Vagina (tissue), 2 donors: Measurements from ENCODE around the gene CGGBP1. TPM values are rescaled to one million over a fixed set of nuclear protein-coding genes. Genes with fewer than 3 reads are reported as not detected.
A peak's percentile ranks its signal among the peaks of the same experiment; 100 is the strongest.

Source experiments
- DNase-seq, 2 donors: peaks; one replicate each; pipeline ENCODE4 v3.0.0-alpha.2; 2017; ENCODE audit errors: extremely low spot score in 2 of 2
- H3K27ac ChIP-seq: fragments of 200-600 bp; sonication (generic); one replicate; pipeline ENCODE4 v1.5.1; 2019
- H3K27me3 ChIP-seq: fragments of 200-600 bp; sonication (generic); one replicate; pipeline ENCODE4 v1.5.1; 2019
- H3K36me3 ChIP-seq, 2 donors: fragments of 200-600 bp; sonication (generic); one replicate each; pipeline ENCODE4 v1.5.1; 2017 to 2019
- H3K4me1 ChIP-seq: fragments of 200-600 bp; sonication (generic); one replicate; pipeline ENCODE4 v1.5.1; 2019
- H3K4me3 ChIP-seq, 2 donors: fragments of 200-600 bp; sonication (generic); 1 replicate in 1 of 2; 2 replicates in 1 of 2; pipeline ENCODE4 v1.5.1; 2016 to 2019
- H3K9me3 ChIP-seq: fragments of 200-600 bp; sonication (generic); one replicate; pipeline ENCODE4 v1.5.1; 2019
- CTCF ChIP-seq, 3 experiments: fragments of 450-650 bp in 2 of 3; fragments of 200-600 bp in 1 of 3; sonication (generic) in 1 of 3; IDR thresholded peaks; one replicate each; pipeline ENCODE4 v1.5.1; 2017 to 2019; ENCODE audit warnings: antibody characterized with exemption in 3 of 3, mild to moderate bottlenecking in 2 of 3, moderate library complexity in 2 of 3
- POLR2A ChIP-seq, 2 donors: fragments of 450-650 bp; IDR thresholded peaks; one replicate each; pipeline ENCODE4 v1.6.1; 2017; ENCODE audit warnings: antibody characterized with exemption in 2 of 2, mild to moderate bottlenecking in 2 of 2, moderate library complexity in 2 of 2
- POLR2AphosphoS5 ChIP-seq, 2 donors: sonication (generic); formaldehyde crosslinking; IDR thresholded peaks; one replicate each; pipeline ENCODE4 v1.9.0; 2017; ENCODE audit warnings: antibody characterized with exemption in 2 of 2, mild to moderate bottlenecking in 2 of 2, low read depth in 1 of 2; ENCODE audit not compliant: insufficient read depth in 1 of 2
- intact Hi-C: fragments of 100-400 bp; cut with DNase I; formaldehyde crosslinking; loops from one replicate; pipeline ENCODE4 v1.15.1; 2023
- total RNA-seq: library from RNA; depleted of rRNA; stranded (reverse); fragments of >200 nt; gene quantifications from one replicate; pipeline ENCODE4 v1.2.3, GENCODE V29; 2016

Gene CGGBP1
- total RNA-seq, 1 donor from 2014 or later: 53.3 TPM

GRCh38 chr3:88076712-88077111, 17.9 kb upstream of the CGGBP1 start:
- H3K4me1 ChIP-seq: peaks cover 25% of the 10 kb centered on the region
- TF ChIP-seq POLR2AphosphoS5 (IDR thresholded peaks at IDR 0.05; ENCODE audit: insufficient read depth in 1 of 2, low read depth in 1 of 2) (no peak), CTCF (IDR thresholded peaks at IDR 0.05) (no peak), POLR2A (IDR thresholded peaks at IDR 0.05) (no peak)
- no peak overlapping the region for H3K27ac ChIP-seq
- no peaks in the 10 kb centered on the region for H3K36me3 ChIP-seq
- H3K27me3 ChIP-seq: no peaks in the 10 kb centered on the region
- DNase-seq: no peak
- H3K9me3 ChIP-seq: no peaks in the 10 kb centered on the region
- no peak overlapping the region for H3K4me3 ChIP-seq
- intact Hi-C loops: no loop called here

- no peaks in the 10 kb centered on the region for H3K36me3 ChIP-seq
- peaks cover 25% of the 10 kb centered on the region for H3K4me1 ChIP-seq
- H3K27me3 ChIP-seq: no peaks in the 10 kb centered on the region
- no peak overlapping the region for H3K4me3 ChIP-seq
- H3K27ac ChIP-seq: no peak overlapping the region
- TF ChIP-seq CTCF (IDR thresholded peaks at IDR 0.05): no peak
- no peak for TF ChIP-seq POLR2A (IDR thresholded peaks at IDR 0.05)
- no peak for TF ChIP-seq POLR2AphosphoS5 (IDR thresholded peaks at IDR 0.05; ENCODE audit: insufficient read depth in 1 of 2, low read depth in 1 of 2)
- H3K9me3 ChIP-seq: no peaks in the 10 kb centered on the region
- intact Hi-C loops: no loop called here
- DNase-seq: no peak
Measured at GRCh38 chr3:88075497-88075896, 16.7 kb upstream of the CGGBP1 start.

GRCh38 chr3:88075072-88075471, 16.3 kb upstream of the CGGBP1 start:
- intact Hi-C loops: no loop called here
- H3K4me3 ChIP-seq: no peak overlapping the region

DNA sequence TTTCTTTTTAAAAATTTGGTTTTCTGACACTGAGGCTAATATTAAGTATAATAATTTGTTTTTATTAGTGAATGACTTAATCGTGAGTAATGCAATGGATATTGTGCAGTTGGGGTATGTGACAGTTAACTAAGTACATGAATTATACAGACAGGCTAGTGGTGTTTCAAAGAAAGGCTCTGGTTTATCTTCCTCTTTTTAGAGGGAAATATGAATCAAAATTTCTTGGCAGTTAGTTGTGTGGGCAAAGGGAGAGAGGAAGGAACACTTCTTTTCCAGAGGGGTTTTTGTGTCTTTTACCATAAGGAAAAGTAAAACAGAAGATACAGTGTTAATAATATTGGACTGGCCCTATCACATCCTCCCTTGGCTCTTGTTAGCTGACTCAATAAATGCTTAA, 2.9 kb upstream of the CGGBP1 start:
- H3K27me3 ChIP-seq: no peaks in the 10 kb centered on the region
- no peaks in the 10 kb centered on the region for H3K9me3 ChIP-seq
- intact Hi-C loops: no loop called here
- peaks cover 62% of the 10 kb centered on the region for H3K4me1 ChIP-seq
- H3K36me3 ChIP-seq: no peaks in the 10 kb centered on the region
- no peak overlapping the region for H3K27ac ChIP-seq
- no peak for DNase-seq
- no peak for TF ChIP-seq CTCF (IDR thresholded peaks at IDR 0.05)
- no peak for TF ChIP-seq POLR2AphosphoS5 (IDR thresholded peaks at IDR 0.05; ENCODE audit: insufficient read depth in 1 of 2, low read depth in 1 of 2)
- TF ChIP-seq POLR2A (IDR thresholded peaks at IDR 0.05): no peak
- no peak overlapping the region for H3K4me3 ChIP-seq

More at GRCh38 chr3:88075072-88075471, 16.3 kb upstream of the CGGBP1 start:
- DNase-seq: no peak
- peaks cover 25% of the 10 kb centered on the region for H3K4me1 ChIP-seq
- H3K36me3 ChIP-seq: no peaks in the 10 kb centered on the region
- H3K27ac ChIP-seq: no peak overlapping the region
- H3K9me3 ChIP-seq: no peaks in the 10 kb centered on the region
- TF ChIP-seq POLR2AphosphoS5 (IDR thresholded peaks at IDR 0.05; ENCODE audit: insufficient read depth in 1 of 2, low read depth in 1 of 2) (no peak), POLR2A (IDR thresholded peaks at IDR 0.05) (no peak), CTCF (IDR thresholded peaks at IDR 0.05) (no peak)
- no peaks in the 10 kb centered on the region for H3K27me3 ChIP-seq

GRCh38 chr3:88059380-88060170, 770 bp upstream of the CGGBP1 start:
- Histone ChIP-seq H3K4me3 (peak overlapping the region; percentile 73 to 97), H3K4me1 (peaks cover 61% of the 10 kb centered on the region), H3K9me3 (no peaks in the 10 kb centered on the region), H3K36me3 (peaks cover 0 to 13% of the 10 kb centered on the region in 2 donors), H3K27ac (peak overlapping the region; percentile 99), H3K27me3 (no peaks in the 10 kb centered on the region)
- TF ChIP-seq CTCF (IDR thresholded peaks at IDR 0.05) (no peak), POLR2AphosphoS5 (IDR thresholded peaks at IDR 0.05; ENCODE audit: insufficient read depth in 1 of 2, low read depth in 1 of 2) (peak in 1 of 2 donors; percentile 8), POLR2A (IDR thresholded peaks at IDR 0.05) (no peak)
- DNase-seq: peak in 1 of 2 donors; percentile 90
- intact Hi-C loops: no loop called here
